Kidney epithelial cell (primary cell): ENCODE measurements around the gene GIMAP7. TPM values are rescaled to one million over a fixed set of nuclear protein-coding genes. Genes with fewer than 3 reads are reported as not detected.

Experiments
- DNase-seq: peaks from one replicate; pipeline ENCODE4 v3.0.0-alpha.2; 2010; ENCODE audit warnings: low read depth
- H3K27me3 ChIP-seq: 2 replicates; pipeline ENCODE4 v1.6.0; 2011; ENCODE audit warnings: low read length; ENCODE audit not compliant: control insufficient read depth, insufficient read depth
- H3K36me3 ChIP-seq: 2 replicates; pipeline ENCODE4 v1.5.1; 2011; ENCODE audit warnings: low read length; ENCODE audit not compliant: control insufficient read depth, insufficient read depth
- H3K4me3 ChIP-seq: 2 replicates; pipeline ENCODE4 v1.5.1; 2011; ENCODE audit warnings: low read depth, mild to moderate bottlenecking, control low read depth, low read length
- CTCF ChIP-seq: IDR thresholded peaks from 2 replicates; pipeline ENCODE4 v1.5.1; 2011; ENCODE audit warnings: mild to moderate bottlenecking, moderate library complexity, low read length, control low read depth, inconsistent platforms; ENCODE audit not compliant: insufficient read depth, poor library complexity, severe bottlenecking
- total RNA-seq: library from RNA; depleted of rRNA; stranded (reverse); fragments of >200 nt; gene quantifications from 2 replicates; pipeline ENCODE4 v1.2.3, GENCODE V29; 2015

Gene GIMAP7
- total RNA-seq, 1 donor from 2014 or later = not detected

- no peaks in the 10 kb centered on the region for H3K36me3 ChIP-seq
- TF ChIP-seq CTCF = no peak
- no peak overlapping the region for H3K4me3 ChIP-seq
- H3K27me3 ChIP-seq = no peaks in the 10 kb centered on the region
- no peak for DNase-seq
Measured at GRCh38 chr7:150564006-150564405, 49.3 kb downstream of the GIMAP7 start.

GRCh38 chr7:150564566-150564965, 49.9 kb downstream of the GIMAP7 start:
- no peak for TF ChIP-seq CTCF
- DNase-seq = no peak
- Histone ChIP-seq H3K36me3 (no peaks in the 10 kb centered on the region), H3K27me3 (no peaks in the 10 kb centered on the region), H3K4me3 (no peak overlapping the region)

- no peak overlapping the region for H3K4me3 ChIP-seq
- no peaks in the 10 kb centered on the region for H3K27me3 ChIP-seq
- TF ChIP-seq CTCF = no peak
- no peaks in the 10 kb centered on the region for H3K36me3 ChIP-seq
- no peak for DNase-seq
Measured at GRCh38 chr7:150565239-150565638, 50.6 kb downstream of the GIMAP7 start.

GRCh38 chr7:150566123-150566522, 51.5 kb downstream of the GIMAP7 start:
- TF ChIP-seq CTCF = no peak

GRCh38 chr7:150566572-150566971, 51.9 kb downstream of the GIMAP7 start:
- Histone ChIP-seq H3K36me3 (no peaks in the 10 kb centered on the region), H3K4me3 (no peak overlapping the region), H3K27me3 (no peaks in the 10 kb centered on the region)
- no peak for TF ChIP-seq CTCF
- no peak for DNase-seq

More at GRCh38 chr7:150566123-150566522, 51.5 kb downstream of the GIMAP7 start:
- no peaks in the 10 kb centered on the region for H3K36me3 ChIP-seq
- no peaks in the 10 kb centered on the region for H3K27me3 ChIP-seq
- DNase-seq = no peak
- H3K4me3 ChIP-seq = no peak overlapping the region

- TF ChIP-seq CTCF = no peak
- no peak for DNase-seq
Measured at GRCh38 chr7:150567169-150567568, 52.5 kb downstream of the GIMAP7 start, which contains the start of gene GIMAP4. TSS of gene GIMAP4 (plus strand) at chr7:150567390. CDS start at chr7:150569902, 2,512 bp downstream.

More at GRCh38 chr7:150567169-150567568, 52.5 kb downstream of the GIMAP7 start, which contains the start of gene GIMAP4:
- H3K4me3 ChIP-seq = no peak within 1 kb of the TSS
- no peaks in the 10 kb centered on the region for H3K27me3 ChIP-seq
- H3K36me3 ChIP-seq = no peaks in the 10 kb centered on the region
